OCI-LY1 (cell line): ENCODE measurements around the gene ARHGEF11.

Source experiments
- H2AFZ ChIP-seq: fragments of 200-600 bp; sonication (generic), shearing (Covaris generic); 2 replicates; pipeline ENCODE4 v1.6.0; 2014; ENCODE audit warnings: antibody characterized with exemption, mild to moderate bottlenecking, low read length
- H3F3A ChIP-seq: fragments of 200-600 bp; sonication (generic), shearing (Covaris generic); 2 replicates; pipeline ENCODE4 v1.6.0; 2014; ENCODE audit warnings: mild to moderate bottlenecking, antibody characterized with exemption, low read length, moderate library complexity; ENCODE audit not compliant: insufficient read depth
- H3K27ac ChIP-seq: fragments of 200-600 bp; sonication (generic); 2 replicates; pipeline ENCODE4 v1.5.1; 2014; ENCODE audit warnings: low read length, mixed run types, mild to moderate bottlenecking, low read depth; ENCODE audit not compliant: poor library complexity, severe bottlenecking
- H3K27me3 ChIP-seq: fragments of 200-600 bp; sonication (generic); 2 replicates; pipeline ENCODE4 v1.6.0; 2014; ENCODE audit warnings: antibody characterized with exemption, mild to moderate bottlenecking, low read length, moderate library complexity; ENCODE audit not compliant: insufficient read depth
- H3K36me3 ChIP-seq: fragments of 200-600 bp; sonication (generic); 2 replicates; pipeline ENCODE4 v1.6.1; 2014; ENCODE audit warnings: mild to moderate bottlenecking, antibody characterized with exemption, low read length, moderate library complexity, mixed read lengths; ENCODE audit not compliant: insufficient read depth
- H3K4me1 ChIP-seq: fragments of 200-600 bp; sonication (generic); 2 replicates; pipeline ENCODE4 v1.5.1; 2014; ENCODE audit warnings: mild to moderate bottlenecking, low read length, moderate library complexity; ENCODE audit not compliant: insufficient read depth, severe bottlenecking
- H3K4me2 ChIP-seq: fragments of 200-600 bp; sonication (generic), shearing (Covaris generic); 2 replicates; pipeline ENCODE4 v1.6.1; 2014; ENCODE audit warnings: low read length
- H3K4me3 ChIP-seq: fragments of 200-600 bp; sonication (generic); 2 replicates; pipeline ENCODE4 v1.5.1; 2014; ENCODE audit warnings: low read length, low read depth, mild to moderate bottlenecking, mixed read lengths; ENCODE audit not compliant: poor library complexity, severe bottlenecking
- H3K79me2 ChIP-seq: fragments of 200-600 bp; shearing (Covaris generic); 2 replicates; pipeline ENCODE4 v1.6.1; 2016; ENCODE audit warnings: mixed run types, low read length, mixed read lengths; ENCODE audit not compliant: insufficient read depth
- H3K9ac ChIP-seq: fragments of 200-600 bp; sonication (generic), shearing (Covaris generic); 2 replicates; pipeline ENCODE4 v1.6.1; 2014; ENCODE audit warnings: mild to moderate bottlenecking, low read length, mixed read lengths
- H3K9me2 ChIP-seq: fragments of 200-600 bp; sonication (generic), shearing (Covaris generic); 2 replicates; pipeline ENCODE4 v1.6.1; 2014; ENCODE audit warnings: low read depth, mild to moderate bottlenecking, low read length, mixed read lengths
- H3K9me3 ChIP-seq: fragments of 200-600 bp; shearing (Covaris generic); 2 replicates; pipeline ENCODE4 v1.6.1; 2014; ENCODE audit warnings: low read length, mixed read lengths
- H4K20me1 ChIP-seq: fragments of 200-600 bp; sonication (generic), shearing (Covaris generic); 2 replicates; pipeline ENCODE4 v1.6.0; 2016; ENCODE audit warnings: mild to moderate bottlenecking, low read length; ENCODE audit not compliant: insufficient read depth
- CTCF ChIP-seq: fragments of 200-600 bp; sonication (generic), shearing (Covaris generic); IDR thresholded peaks from 2 replicates; pipeline ENCODE4 v1.5.1; 2017; ENCODE audit warnings: mild to moderate bottlenecking, antibody characterized with exemption, low read length, moderate library complexity, mixed read lengths
- EZH2 ChIP-seq: fragments of 200-600 bp; sonication (generic), shearing (Covaris generic); IDR thresholded peaks from 2 replicates; pipeline ENCODE4 v1.8.0; 2017; ENCODE audit warnings: borderline replicate concordance, mixed run types, mild to moderate bottlenecking, antibody characterized with exemption, low read length, moderate library complexity, mixed read lengths

ARHGEF11 gene

GRCh38 chr1:157025856-157026255 is 19.7 kb downstream of the ARHGEF11 start:
- Histone ChIP-seq H3K9ac (no peak overlapping the region), H4K20me1 (no peaks in the 10 kb centered on the region), H3K9me3 (peaks cover 8% of the 10 kb centered on the region; the same call in 1 of the 2 replicates), H2AFZ (no peak overlapping the region), H3K36me3 (no peaks in the 10 kb centered on the region), H3K4me2 (no peak overlapping the region), H3K4me3 (no peak overlapping the region), H3F3A (no peaks in the 10 kb centered on the region), H3K27me3 (no peaks in the 10 kb centered on the region; the same call in 1 of the 2 replicates), H3K27ac (no peak overlapping the region), H3K4me1 (no peaks in the 10 kb centered on the region), H3K9me2 (no peaks in the 10 kb centered on the region), H3K79me2 (no peaks in the 10 kb centered on the region)
- TF ChIP-seq EZH2 (no peak), CTCF (no peak)

- Histone ChIP-seq H3K9me3 (peaks cover 8% of the 10 kb centered on the region; the same call in 1 of the 2 replicates), H2AFZ (no peak overlapping the region)
These were observed 20.2 kb downstream of the ARHGEF11 start for GRCh38 chr1:157025385-157025784.

GRCh38 chr1:157021688-157022087 is 23.9 kb downstream of the ARHGEF11 start:
- Histone ChIP-seq H3K9me3 (peaks cover 8% of the 10 kb centered on the region; the same call in 1 of the 2 replicates), H3K27me3 (no peaks in the 10 kb centered on the region; the same call in 1 of the 2 replicates), H3K36me3 (no peaks in the 10 kb centered on the region), H3K9me2 (no peaks in the 10 kb centered on the region), H3K4me2 (no peak overlapping the region), H3K9ac (no peak overlapping the region), H2AFZ (no peak overlapping the region), H3K27ac (no peak overlapping the region), H3K79me2 (no peaks in the 10 kb centered on the region), H3K4me3 (no peak overlapping the region), H3F3A (no peaks in the 10 kb centered on the region), H4K20me1 (no peaks in the 10 kb centered on the region), H3K4me1 (no peaks in the 10 kb centered on the region)
- TF ChIP-seq EZH2 (no peak), CTCF (no peak)

More at GRCh38 chr1:157025385-157025784, 20.2 kb downstream of the ARHGEF11 start:
- Histone ChIP-seq H3K36me3 (no peaks in the 10 kb centered on the region), H3K27ac (no peak overlapping the region), H4K20me1 (no peaks in the 10 kb centered on the region), H3K4me1 (no peaks in the 10 kb centered on the region), H3K27me3 (no peaks in the 10 kb centered on the region; the same call in 1 of the 2 replicates), H3K9me2 (no peaks in the 10 kb centered on the region), H3F3A (no peaks in the 10 kb centered on the region), H3K4me2 (no peak overlapping the region), H3K79me2 (no peaks in the 10 kb centered on the region), H3K4me3 (no peak overlapping the region), H3K9ac (no peak overlapping the region)
- TF ChIP-seq CTCF, result no peak
- no peak for TF ChIP-seq EZH2
